HG03342 (cell line): ENCODE data around the gene CLNS1A.
A peak's percentile ranks its signal among the peaks of the same experiment; 100 is the strongest.
"Not testable (repeated sequence)": the region's sequence is repeated elsewhere in the genome, so short reads cannot be mapped to it uniquely, and the experiment has no call there.

Experiments used
- ATAC-seq: cut with Tn5 transposase; IDR thresholded peaks from one replicate; pipeline ENCODE4 v1.9.1; 2021; ENCODE audit warnings: mild to moderate bottlenecking, moderate library complexity; ENCODE audit not compliant: unreplicated experiment

Gene CLNS1A

GRCh38 chr11:77619576-77620198, 17.9 kb downstream of the CLNS1A start:
- no peak for ATAC-seq

- no peak for ATAC-seq
Observed at GRCh38 chr11:77617892-77618291, 19.7 kb downstream of the CLNS1A start.

GRCh38 chr11:77611921-77612320, 25.7 kb downstream of the CLNS1A start:
- ATAC-seq = no peak

- ATAC-seq = no peak
Observed at GRCh38 chr11:77609234-77609633, 28.4 kb downstream of the CLNS1A start.

- ATAC-seq = no peak
Observed at GRCh38 chr11:77604281-77604680, 33.3 kb downstream of the CLNS1A start.

GRCh38 chr11:77602381-77603088, 35.1 kb downstream of the CLNS1A start:
- no peak for ATAC-seq

- ATAC-seq = no peak
Observed at GRCh38 chr11:77598195-77598594, 39.4 kb downstream of the CLNS1A start.

GRCh38 chr11:77596626-77597025, 41.0 kb downstream of the CLNS1A start:
- no peak for ATAC-seq

- ATAC-seq = no peak
Observed at GRCh38 chr11:77593883-77594282, 43.7 kb downstream of the CLNS1A start.

- no peak for ATAC-seq
Observed at GRCh38 chr11:77592727-77593126, 44.9 kb downstream of the CLNS1A start.

GRCh38 chr11:77590194-77590782, 47.3 kb downstream of the CLNS1A start:
- peak; percentile 7 for ATAC-seq

- ATAC-seq = peak; percentile 85
Observed at GRCh38 chr11:77589521-77590193, 47.9 kb downstream of the CLNS1A start, which contains the start of gene AQP11. TSS of gene AQP11 (plus strand) at chr11:77589953. CDS start at chr11:77589993, 40 bp downstream.

- no peak for ATAC-seq
Observed at GRCh38 chr11:77589181-77589520, 48.4 kb downstream of the CLNS1A start.

GRCh38 chr11:77580712-77581337, 56.8 kb downstream of the CLNS1A start:
- ATAC-seq = no peak

- ATAC-seq = not testable (repeated sequence)
Observed at GRCh38 chr11:77575428-77575827, 62.2 kb downstream of the CLNS1A start.

GRCh38 chr11:77570896-77571295, 66.7 kb downstream of the CLNS1A start:
- not testable (repeated sequence) for ATAC-seq

- ATAC-seq = no peak
Observed at GRCh38 chr11:77569676-77570070, 67.9 kb downstream of the CLNS1A start.

GRCh38 chr11:77568916-77569675, 68.5 kb downstream of the CLNS1A start:
- no peak for ATAC-seq

GRCh38 chr11:77568306-77568705, 69.3 kb downstream of the CLNS1A start:
- ATAC-seq = no peak
